ENCODE measurements around the gene SIRT6.
"Not testable (repeated sequence)": the region's sequence is repeated elsewhere in the genome, so short reads cannot be mapped to it uniquely, and the experiment has no call there.

Gene SIRT6

DNA sequence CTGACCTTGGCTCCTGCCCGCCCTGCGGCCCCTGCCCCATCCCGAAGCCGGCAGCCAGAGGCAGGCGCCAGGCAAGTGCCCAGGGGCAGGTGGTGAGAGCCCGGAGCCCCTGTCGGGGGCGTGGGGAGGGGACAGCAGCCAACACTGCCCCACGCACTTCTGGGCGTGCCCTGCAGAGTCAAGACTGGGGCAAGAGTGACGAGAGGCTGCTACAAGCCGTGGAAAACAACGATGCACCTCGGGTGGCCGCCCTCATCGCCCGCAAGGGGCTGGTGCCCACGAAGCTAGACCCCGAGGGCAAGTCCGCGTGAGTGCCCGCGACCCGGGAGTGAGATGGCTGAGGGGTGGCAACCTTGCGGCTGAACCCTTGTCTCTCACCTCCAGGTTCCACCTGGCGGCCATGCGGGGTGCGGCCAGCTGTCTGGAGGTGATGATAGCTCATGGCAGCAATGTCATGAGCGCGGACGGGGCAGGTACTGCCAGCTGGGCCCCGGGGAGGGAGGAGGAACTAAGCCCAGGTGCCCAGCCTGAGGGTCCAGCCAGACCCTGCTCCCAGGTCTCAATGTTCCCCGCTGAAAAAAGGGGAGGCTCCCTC lies 17.4 kb upstream of the SIRT6 start:
- DNase-seq (ENCODE audit: low read depth in 2 of 2), result no peak

DNA sequence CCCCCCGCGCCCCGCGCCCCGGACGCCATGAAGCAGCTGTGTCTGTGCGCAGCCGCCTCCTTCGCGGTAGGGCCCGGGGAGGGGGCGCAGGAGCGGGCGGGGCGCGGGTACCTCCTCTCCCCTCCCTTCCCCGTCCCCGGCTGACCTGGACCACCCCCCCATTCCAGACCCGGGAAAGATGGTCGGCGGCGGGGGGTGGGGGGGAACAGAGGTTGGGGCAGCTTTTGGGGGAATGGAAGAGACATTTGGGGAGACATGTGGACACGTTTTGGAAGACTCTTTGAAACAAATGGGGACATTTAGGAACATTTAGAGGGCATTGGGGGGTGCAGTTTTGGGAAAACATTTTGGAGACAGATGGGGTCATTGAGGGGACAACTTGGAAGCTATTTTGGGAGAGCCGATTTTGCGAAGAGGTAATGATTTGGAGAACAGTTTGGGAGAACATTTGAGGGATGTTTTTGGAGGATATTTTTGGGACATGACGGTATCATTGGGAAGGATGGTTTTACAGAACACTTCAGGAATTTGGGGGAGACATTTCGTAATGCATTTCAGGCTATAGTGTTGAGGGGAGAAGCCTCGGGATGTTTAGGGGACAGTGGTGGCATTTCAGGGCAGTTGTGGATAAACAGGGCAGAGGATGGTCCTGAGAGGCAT lies 16.2 kb upstream of the SIRT6 start:
- no peak for DNase-seq (ENCODE audit: low read depth in 2 of 2)

DNA sequence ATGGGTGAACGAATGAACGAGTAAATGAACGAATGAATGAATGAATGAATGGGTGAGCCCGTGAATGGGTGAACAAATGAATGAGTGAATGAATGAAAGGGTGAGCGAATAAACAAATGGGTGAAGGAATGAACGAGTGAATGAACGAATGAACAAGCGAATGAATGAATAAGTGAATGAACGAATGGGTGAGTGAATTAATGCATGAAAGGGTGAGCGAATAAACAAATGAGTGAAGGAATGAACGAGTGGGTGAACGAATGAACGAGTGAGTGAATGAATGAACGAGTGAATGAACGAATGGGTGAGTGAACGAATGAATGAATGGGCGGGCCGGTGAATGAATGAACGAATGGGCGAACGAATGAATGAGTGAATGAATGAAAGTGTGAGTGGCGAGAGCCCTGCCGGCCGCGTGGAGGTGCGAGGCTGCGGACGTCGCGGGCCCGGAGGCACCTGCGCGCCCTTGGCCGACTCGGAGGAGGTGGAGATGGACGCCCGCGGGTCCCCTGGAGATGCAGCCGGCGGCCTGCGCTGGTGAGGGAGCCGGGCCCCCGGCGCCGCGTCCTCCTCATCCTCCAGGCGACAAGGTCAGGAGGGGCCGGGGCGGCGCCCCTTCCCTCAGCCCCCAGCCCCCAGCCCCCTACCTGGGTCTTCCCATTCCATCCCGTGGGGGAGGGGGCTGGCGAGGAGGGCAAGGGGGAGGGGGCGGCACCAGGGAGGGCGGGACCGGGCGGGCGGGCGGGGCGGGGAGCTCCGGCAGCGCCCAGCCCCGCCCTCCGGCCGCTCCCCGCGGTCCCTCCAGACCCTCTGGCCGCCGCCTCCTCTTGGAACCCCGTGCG lies 15.5 kb upstream of the SIRT6 start:
- no peak for DNase-seq (ENCODE audit: low read depth in 2 of 2)

DNA sequence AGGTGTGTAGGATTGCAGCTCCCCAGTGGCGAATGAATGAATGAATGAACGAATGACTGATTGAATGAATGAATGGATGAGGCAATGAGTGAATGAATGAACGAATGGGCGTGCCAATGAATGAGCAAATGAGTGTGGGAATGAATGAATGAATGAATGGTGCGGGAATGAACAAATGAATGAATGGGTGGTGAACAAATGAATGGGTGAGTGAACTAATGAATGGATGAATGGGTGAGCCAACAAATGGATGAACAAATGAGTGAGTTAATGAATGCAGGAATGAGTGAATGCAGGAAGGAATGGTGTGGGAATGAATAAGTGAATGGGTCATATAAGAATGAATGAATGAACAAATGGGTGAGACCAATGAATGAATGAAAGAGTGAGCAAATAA lies 14.9 kb upstream of the SIRT6 start:
- DNase-seq (ENCODE audit: low read depth in 2 of 2), result no peak

DNA sequence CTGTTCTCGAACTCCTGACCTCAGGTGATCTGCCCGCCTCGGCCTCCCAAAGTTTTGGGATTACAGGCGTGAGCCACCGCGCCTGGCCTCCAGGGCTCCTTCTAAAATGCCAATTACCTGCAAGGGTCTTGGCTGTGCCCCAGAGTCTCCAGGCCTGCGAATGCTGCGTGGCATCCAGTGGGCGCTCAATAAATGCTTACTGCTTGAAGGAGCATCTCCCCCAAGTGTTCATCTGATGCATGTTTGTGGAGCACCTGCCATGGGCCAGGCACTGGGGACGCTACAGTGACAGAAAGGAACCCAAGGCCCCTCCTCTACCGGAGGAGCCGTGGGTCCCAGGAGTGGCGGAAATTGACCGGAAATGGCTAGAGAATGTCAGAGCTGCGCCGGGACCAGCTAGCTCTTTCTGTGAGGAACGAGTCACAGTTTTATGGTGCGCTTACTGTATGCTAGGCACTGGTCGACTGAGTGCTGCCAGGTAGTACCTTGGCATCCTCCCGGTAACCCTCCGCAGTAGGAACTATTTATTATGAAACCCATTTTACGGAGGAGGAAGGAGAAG lies 14.3 kb upstream of the SIRT6 start:
- DNase-seq (ENCODE audit: low read depth in 2 of 2), result no peak

DNA sequence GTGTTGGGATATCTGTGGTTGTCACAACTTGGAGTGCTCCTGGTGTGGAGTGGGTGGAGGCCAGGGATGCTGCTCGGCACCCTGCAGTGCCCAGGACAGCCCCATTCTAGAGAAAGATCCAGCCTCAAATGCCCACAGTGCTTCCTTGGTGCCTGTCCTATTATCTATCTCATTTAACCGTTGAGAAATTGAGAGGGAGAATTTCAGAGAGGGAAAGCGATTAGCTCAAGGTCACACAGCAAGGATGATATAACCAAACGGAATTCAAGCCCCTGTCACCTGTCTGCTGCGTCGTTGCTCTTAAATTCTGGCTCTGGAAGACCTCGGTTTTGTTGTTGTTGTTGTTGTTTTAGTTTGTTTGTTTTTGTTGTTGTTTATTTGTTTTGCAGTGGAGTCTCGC lies 13.6 kb upstream of the SIRT6 start:
- DNase-seq (ENCODE audit: low read depth in 2 of 2), result no peak

DNA sequence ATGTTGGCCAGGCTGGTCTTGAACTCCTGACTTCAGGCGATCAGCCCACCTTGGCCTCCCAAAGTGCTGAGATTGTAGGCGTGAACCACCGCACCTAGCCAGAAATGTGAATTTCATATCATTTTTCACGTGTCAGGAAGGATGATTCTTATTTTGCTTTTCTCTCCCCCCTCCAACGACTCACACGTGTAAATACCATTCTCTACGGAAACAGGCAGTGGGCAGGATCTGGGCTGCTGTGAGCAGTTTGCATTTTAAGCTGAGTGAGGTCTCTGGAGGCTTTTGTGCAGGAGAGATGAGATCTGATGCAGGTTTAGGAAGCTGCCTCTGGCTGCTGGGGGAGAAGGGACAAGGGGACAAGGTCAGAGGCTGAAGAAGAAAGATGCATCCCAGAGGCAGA lies 12.0 kb upstream of the SIRT6 start:
- DNase-seq (ENCODE audit: low read depth in 2 of 2), result no peak

DNA sequence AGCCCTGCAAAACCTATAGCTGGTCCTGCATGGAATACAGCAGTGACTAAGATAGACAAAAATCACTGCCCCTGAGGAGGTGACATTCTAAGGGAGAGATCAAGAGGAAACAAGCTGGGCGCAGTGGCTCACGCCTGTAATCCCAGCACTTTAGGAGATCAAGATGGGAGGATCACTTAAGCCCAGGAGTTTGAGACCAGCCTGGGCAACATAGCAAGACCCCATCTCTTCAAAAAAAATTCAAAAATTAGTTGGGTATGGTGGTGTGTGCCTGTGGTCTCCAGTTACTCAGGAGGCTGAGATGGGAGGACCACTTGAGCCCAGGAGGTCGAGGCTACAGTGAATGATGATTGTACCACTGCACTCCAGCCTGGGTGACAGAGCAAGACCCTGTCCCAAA lies 10.2 kb upstream of the SIRT6 start:
- not testable (repeated sequence) for DNase-seq (ENCODE audit: low read depth in 2 of 2)

DNA sequence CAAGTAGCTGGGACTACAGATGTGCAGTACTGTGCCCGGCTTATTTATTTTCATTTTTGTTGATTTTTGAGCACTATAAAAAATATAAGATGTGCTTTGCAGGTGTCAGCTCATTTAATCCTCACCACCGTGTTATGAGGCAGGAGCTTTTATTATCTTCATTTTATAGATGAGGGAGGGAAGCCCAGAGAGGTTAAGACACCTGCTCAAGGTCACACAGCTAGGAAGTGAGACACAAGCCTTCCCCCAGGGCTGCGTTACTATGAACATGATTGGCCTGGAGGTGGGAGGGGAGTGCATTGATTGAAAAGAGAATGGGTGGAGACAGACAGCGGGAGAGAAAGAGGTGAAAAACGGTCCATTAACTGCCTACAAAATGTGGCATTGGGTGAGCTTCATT lies 7.3 kb upstream of the SIRT6 start:
- no peak for DNase-seq (ENCODE audit: low read depth in 2 of 2)

DNA sequence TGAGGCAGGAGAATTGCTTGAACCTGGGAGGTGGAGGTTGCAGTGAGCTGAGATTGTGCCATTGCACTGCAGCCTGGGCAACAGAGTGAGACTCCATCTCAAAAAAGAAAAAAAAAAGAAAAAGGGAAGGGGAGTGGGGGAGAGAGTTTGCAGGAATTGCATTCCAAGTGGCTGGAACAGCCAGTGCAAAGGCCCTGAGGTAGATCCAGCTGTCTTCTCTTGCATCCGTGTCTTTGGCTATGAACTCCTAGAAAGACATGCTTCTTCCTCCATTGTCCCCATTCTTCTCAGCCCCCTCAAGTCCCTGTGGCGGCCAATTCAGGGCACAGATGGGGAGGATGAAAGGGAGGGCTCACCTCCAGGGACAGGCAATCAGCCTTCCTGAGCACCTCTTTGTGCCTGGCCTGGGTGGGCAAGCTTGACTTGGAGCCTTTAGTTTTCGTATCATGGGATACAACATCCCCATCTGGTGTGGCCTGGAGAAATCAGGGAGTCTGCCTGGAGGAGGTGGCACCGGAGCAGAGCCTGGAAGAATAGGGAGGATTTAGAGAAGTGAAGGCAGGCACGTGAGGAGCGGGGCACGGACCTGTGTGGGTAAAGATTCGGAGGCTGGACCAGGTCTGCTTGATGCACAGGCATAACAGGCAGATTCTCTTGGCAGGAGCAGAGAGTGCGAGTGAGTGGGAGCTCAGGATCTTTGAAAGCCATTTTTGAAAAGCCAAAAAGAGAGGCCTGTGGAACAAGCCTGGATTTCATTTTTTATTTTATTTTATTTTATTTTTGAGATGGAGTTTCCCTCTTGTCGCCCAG lies 5.2 kb upstream of the SIRT6 start:
- no peak for DNase-seq (ENCODE audit: low read depth in 2 of 2)

DNA sequence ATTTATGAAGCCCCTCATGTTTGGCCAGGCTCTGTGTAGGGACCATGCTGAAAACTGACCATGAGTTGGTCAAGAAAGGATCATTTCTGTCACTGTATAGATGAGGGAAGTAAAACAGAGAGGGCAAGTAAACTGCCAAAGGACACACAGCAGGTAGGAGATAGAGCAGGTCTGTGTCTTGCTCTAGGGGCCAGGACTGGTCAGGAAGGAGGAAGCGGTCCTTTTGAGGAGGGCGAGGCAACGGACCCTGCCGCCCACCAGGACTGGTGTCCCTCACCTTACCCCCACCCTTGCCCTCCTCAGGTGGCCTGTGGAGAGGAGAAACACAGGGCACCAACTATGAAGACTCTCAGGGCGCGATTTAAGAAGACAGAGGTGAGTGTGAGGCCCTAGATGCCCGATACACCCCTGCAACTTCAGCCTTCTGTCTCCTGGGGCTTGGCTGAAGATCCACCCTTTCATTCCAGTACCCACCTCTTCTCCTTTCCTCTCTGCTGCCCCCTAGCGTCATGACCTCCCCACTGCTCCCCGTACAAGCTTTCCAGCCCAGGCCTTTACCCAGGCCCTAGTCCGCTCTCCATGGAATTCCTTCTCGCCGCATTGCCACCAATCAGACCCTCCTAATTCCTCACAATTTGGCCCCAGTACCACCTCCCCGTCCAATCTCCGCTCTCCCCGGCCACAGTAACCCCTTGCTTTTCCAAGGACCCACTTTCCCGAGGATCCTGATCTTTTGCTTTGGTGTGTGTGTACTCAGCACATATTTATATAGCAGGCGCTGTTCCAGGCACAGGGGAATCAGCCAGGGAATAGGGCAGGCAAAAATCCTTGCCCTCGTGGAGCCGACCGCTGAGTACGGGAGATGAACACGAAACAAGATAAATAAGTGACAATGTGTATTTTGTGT lies 4.0 kb upstream of the SIRT6 start:
- DNase-seq (ENCODE audit: low read depth in 2 of 2), result peak; percentile 78 to 92

DNA sequence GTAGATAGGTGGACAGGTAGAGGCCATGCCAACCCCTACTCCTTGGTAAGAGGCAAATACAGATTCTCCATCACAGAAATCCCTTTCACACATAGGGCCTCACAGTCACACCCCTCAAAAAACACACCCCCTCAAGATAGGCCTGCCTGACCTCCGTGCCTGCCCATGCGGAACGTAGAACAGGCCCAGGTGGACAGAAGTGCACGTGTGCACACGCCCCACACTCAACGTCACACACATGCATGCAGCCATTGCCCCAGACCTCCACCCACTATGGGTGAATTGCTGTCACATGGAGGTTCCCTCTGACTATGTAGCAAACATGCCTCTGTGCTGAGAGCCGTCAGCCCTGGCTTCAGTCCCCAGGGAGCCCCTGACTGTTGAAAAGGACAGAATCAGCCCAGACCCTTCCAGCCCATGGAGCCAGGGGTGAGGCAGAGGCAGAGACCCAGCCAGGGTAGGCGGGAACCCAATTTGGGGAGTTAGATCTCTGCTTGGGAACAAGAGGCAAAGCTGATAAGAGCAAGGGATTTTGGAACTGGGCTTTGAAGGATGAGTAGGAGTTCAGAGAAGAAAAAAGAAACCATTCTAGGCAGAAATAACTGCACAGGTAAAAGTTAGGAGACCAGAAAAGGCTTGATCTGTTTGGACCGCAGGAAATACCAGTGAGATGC lies 3.2 kb upstream of the SIRT6 start:
- no peak for DNase-seq (ENCODE audit: low read depth in 2 of 2)

DNA sequence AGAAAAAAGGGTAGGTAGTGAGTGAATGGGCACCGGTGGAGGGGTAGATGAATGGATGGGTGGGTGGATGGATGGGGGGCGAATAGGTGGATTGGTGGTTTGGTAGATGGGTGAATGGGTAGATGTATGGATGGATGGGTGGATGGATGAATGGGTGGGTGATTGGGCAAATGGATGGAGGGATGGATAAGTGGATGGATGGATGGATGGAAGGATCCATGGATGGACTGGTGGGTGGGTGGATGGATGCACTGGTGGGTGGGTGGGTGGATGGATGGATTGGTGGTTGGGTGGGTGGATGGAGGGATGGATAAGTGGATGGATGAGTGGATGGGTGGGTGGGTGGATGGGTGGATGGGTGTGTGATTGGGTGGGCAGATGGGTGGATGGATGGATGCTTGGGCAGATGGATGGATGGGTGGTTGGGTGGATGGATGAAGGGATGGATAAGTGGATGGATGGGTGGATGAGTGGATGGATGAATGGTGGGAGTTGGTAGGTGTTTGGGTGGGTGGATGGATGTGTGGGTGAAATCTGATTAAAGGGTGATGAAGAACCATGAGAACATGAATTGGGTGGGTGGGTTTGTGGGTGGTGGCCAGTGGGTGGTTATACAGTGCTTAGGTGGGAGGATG lies 2.5 kb upstream of the SIRT6 start:
- DNase-seq (ENCODE audit: low read depth in 2 of 2), result no peak

DNA sequence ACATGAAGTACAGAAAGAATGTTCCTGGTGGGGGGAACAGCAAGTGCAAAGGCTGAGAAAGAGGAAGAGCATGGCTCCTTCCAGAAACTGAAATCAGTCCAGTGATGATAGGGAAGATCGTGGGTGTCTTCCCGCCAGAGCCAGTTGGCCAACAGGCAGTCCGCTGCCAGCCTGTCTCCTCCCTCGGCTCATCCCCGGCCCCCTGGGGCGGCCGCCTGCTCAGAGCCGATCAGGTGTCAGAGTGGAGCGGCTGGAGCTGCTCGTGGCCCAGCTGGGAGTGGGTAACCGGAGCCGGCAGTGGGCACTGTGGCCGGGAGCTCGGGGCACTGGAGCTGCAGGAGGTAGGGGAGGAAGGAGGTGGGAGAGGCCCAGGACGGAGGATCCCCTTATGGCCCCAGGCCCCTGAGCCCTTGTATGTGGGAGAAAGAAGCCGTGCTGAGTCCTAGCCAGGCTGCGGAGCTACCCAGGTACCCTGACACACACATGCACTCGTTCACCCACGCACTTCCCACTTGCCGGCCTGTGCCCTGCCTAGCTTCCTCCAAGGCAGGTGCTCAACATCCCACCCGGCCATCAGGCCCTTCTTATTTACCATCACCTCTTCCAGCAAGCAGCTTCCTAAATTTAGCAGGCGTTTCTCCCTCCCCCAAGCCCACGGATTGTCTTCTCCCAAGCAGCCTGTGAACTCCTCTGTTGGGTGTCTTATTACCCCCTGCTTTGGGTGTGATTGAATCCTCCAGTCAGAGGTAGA lies 1.8 kb upstream of the SIRT6 start:
- no peak for DNase-seq (ENCODE audit: low read depth in 2 of 2)

DNA sequence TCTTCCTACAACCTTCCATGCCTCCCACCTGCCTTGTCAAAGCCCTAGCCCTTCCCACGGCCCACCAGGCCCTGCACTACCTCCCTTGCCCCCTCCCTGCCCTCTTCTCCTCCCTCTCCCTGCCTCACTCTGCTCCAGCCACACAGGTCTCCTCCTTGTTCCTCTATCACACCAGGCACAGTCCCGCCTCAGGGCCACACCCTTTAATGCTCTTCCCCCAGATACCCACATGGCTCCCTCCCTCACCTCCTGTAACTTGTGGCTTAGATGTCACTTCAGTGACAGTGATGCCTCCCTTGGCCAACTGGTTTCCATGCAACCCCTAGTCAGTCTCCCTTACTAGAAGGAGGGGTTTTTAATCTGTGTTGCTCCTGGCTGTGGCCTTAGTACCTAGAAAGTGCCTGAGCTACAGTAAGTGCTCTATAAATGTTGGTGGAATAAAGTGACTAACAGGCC lies 1.3 kb downstream of the SIRT6 start:
- DNase-seq (ENCODE audit: low read depth in 2 of 2), result no peak

DNA sequence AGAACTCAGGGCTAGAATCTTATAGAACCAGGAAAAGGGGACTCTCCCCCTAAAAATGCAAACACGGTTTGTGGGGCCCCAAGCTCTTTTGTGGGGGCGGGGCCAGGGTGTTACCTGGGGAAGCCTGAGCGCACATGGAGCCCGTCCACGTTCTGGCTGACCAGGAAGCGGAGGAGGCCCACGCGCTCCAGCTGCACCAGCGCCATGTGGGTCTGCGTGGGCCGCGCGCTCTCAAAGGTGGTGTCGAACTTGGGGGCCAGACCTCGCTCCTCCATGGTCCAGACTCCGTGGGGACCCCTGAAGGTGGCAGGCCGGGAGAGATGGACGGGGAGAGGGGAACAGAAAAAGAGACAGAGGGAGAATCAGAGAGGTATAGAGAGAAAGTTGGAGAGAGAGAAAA lies 3.4 kb downstream of the SIRT6 start:
- DNase-seq (ENCODE audit: low read depth in 2 of 2), result no peak

DNA sequence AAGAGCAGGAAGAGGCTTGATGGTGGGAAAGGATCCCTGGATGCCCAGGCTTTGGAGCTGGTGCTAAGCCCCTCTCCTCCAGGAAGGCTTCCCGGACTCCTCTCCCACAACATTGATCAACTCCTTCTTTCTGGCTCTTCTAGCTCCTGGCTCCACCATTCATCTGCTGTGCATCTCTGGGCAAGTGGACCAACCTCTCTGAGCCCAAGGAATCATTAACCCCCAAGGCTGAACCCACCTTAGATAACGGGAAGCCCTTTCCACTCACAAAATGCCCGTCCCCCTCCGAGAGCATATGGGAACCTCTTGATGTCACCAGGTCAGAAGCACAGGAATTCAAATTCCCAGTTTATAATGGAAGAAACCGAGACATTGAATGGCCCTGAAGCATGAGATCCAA lies 5.2 kb downstream of the SIRT6 start:
- DNase-seq (ENCODE audit: low read depth in 2 of 2), result no peak

DNA sequence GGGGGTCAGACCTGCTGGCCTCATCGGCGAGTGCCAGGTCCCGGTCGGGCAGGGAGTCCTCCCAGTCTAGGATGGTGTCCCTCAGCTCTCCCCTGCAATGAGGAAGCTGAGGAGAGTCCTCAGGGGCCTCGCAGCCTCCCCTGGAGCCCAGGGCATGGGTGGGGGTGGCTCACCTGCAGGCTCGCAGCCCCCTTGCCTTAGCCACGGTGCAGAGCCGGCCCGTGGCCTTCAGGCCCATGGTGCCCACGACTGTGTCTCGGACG lies 6.8 kb downstream of the SIRT6 start:
- no peak for DNase-seq (ENCODE audit: low read depth in 2 of 2)
